Endothelial cell of umbilical vein (primary cell): Measurements from ENCODE around the gene PSMC1. TPM values are rescaled to one million over a fixed set of nuclear protein-coding genes. Genes with fewer than 3 reads are reported as not detected.
A peak's percentile ranks its signal among the peaks of the same experiment; 100 is the strongest.

Experiments used
- BruUV-seq: library from RNA; stranded (reverse); fragments of 400-500 nt; replicated peaks from 2 replicates; lab custom pipeline; 2021; lab: Mats Ljungman, UMichigan
- CTCF ChIA-PET: fragments of 300-600, 350-600 bp; sonication (Branson Sonifier 250); formaldehyde crosslinking; loops from one replicate; lab custom pipeline; 2021; ENCODE audit warnings: antibody characterized with exemption, inconsistent platforms; lab: Charles Lee
- POLR2A ChIA-PET: fragments of 300-600, 350-600 bp; sonication (Branson Sonifier 250); formaldehyde crosslinking; loops from one replicate; lab custom pipeline; 2021; ENCODE audit warnings: antibody characterized with exemption, inconsistent platforms; lab: Charles Lee
- DNase-seq: peaks from one replicate; pipeline ENCODE4 v3.0.0-alpha.2; 2011; ENCODE audit warnings: low read depth, low spot score
- FAIRE-seq: peaks from 2 replicates; lab custom pipeline; 2011; peaks lifted over from hg19 to GRCh38; lab: Jason Lieb, UNC
- H2AFZ ChIP-seq: 2 replicates; pipeline ENCODE4 v1.6.0; 2012; ENCODE audit warnings: low read depth, low read length, control low read depth, inconsistent platforms
- H3K27ac ChIP-seq: 2 replicates; pipeline ENCODE4 v1.5.1; 2011; ENCODE audit warnings: low read depth, mild to moderate bottlenecking, control low read depth, low read length, moderate library complexity; ENCODE audit not compliant: insufficient read depth
- H3K27me3 ChIP-seq, 2 experiments: 2 replicates each; pipeline versions ENCODE4 v1.6.0 to v1.6.1; 2011; ENCODE audit warnings: low read length in 2 of 2, mixed read lengths in 1 of 2; ENCODE audit not compliant: control insufficient read depth in 2 of 2, insufficient read depth in 2 of 2
- H3K36me3 ChIP-seq, 2 experiments: 2 replicates in 1 of 2; 3 replicates in 1 of 2; pipeline ENCODE4 v1.5.1; 2011; ENCODE audit warnings: low read length in 2 of 2, mild to moderate bottlenecking in 1 of 2, moderate library complexity in 1 of 2; ENCODE audit not compliant: control insufficient read depth in 2 of 2, insufficient read depth in 2 of 2; ENCODE audit errors: extremely low read depth in 1 of 2
- H3K4me1 ChIP-seq: 3 replicates; pipeline ENCODE4 v1.5.1; 2011; ENCODE audit warnings: mild to moderate bottlenecking, low read length; ENCODE audit not compliant: control insufficient read depth, insufficient read depth; ENCODE audit errors: extremely low read depth
- H3K4me2 ChIP-seq: 2 replicates; pipeline ENCODE4 v1.6.1; 2011; ENCODE audit warnings: low read length, control low read depth, mixed read lengths; ENCODE audit not compliant: insufficient read depth
- H3K4me3 ChIP-seq, 3 experiments: fragments of 200-600 bp in 1 of 3; sonication (generic), shearing (Covaris generic) in 1 of 3; replicated peaks in 1 of 3; 2 replicates each; pipeline ENCODE4 v1.5.1; 2011 to 2016; ENCODE audit warnings: control low read depth in 3 of 3, low read length in 3 of 3, mild to moderate bottlenecking in 2 of 3, inconsistent platforms in 1 of 3, low read depth in 1 of 3, moderate library complexity in 1 of 3; ENCODE audit not compliant: insufficient read depth in 1 of 3
- H3K79me2 ChIP-seq: 2 replicates; pipeline ENCODE4 v1.6.0; 2012; ENCODE audit warnings: low read length, inconsistent platforms; ENCODE audit not compliant: control insufficient read depth, insufficient read depth
- H3K9ac ChIP-seq: replicated peaks from 2 replicates; pipeline ENCODE3; 2011; ENCODE audit warnings: low read length, control low read depth; ENCODE audit not compliant: insufficient read depth; ENCODE audit errors: extremely low read depth
- H3K9me1 ChIP-seq: replicated peaks from 3 replicates; pipeline ENCODE4 v1.6.0; 2011; ENCODE audit warnings: mild to moderate bottlenecking, low read length; ENCODE audit not compliant: control insufficient read depth, insufficient read depth; ENCODE audit errors: extremely low read depth
- H3K9me3 ChIP-seq: replicated peaks from 2 replicates; pipeline ENCODE4 v1.5.1; 2012; ENCODE audit warnings: low read length, inconsistent platforms; ENCODE audit not compliant: control insufficient read depth, insufficient read depth
- H4K20me1 ChIP-seq: replicated peaks from 2 replicates; pipeline ENCODE3; 2011; ENCODE audit warnings: mild to moderate bottlenecking, low read length; ENCODE audit not compliant: control insufficient read depth, insufficient read depth; ENCODE audit errors: extremely low read depth
- GATA2 ChIP-seq: IDR thresholded peaks from 2 replicates; pipeline ENCODE4 v1.7.0; 2011; ENCODE audit warnings: low read depth, mild to moderate bottlenecking, moderate library complexity, mixed read lengths, low read length; ENCODE audit not compliant: insufficient read length, insufficient read depth
- MYC ChIP-seq: IDR thresholded peaks from one replicate; pipeline ENCODE4 v1.6.1; 2011; ENCODE audit warnings: mild to moderate bottlenecking, low read depth, low read length
- POLR2AphosphoS5 ChIP-seq: IDR thresholded peaks from 2 replicates; pipeline ENCODE4 v1.6.1; 2012; ENCODE audit warnings: low read depth, mild to moderate bottlenecking, control low read depth, low read length, moderate library complexity; ENCODE audit not compliant: insufficient read depth
- dilution Hi-C: fragments of 300-500 bp; cut with MboI; formaldehyde crosslinking; loops from one replicate; pipeline ENCODE4 v1.15.0; 2019; ENCODE audit warnings: low sequenced_read_pairs; ENCODE audit not compliant: extremely low pct_ligation_motif_present
- intact Hi-C: fragments of 100-400 bp; cut with micrococcal nuclease; formaldehyde crosslinking; loops from one replicate; pipeline ENCODE4 v1.10.0; 2022
- polyA plus RNA-seq, 4 experiments: library from polyadenylated mRNA; depleted of rRNA in 3 of 4; stranded (reverse) in 3 of 4; unstranded in 1 of 4; fragments of >200 nt; gene quantifications; 2 replicates each; pipeline versions ENCODE4 v1.2.1 to v1.2.3, GENCODE V29; 2011 to 2012; ENCODE audit warnings: missing spikeins in 1 of 4
- total RNA-seq: library from RNA; stranded (reverse); gene quantifications from 2 replicates; pipeline ENCODE4 v1.2.3, GENCODE V29; 2021
- TF ChIP-seq, protein P1 (sequence below), 2 donors: IDR thresholded peaks; 1 replicate in 1 of 2; 2 replicates in 1 of 2; pipeline ENCODE4 v1.5.1; 2011; ENCODE audit warnings: low read length in 2 of 2, mild to moderate bottlenecking in 2 of 2, moderate library complexity in 2 of 2, control low read depth in 1 of 2, inconsistent platforms in 1 of 2, low read depth in 1 of 2; ENCODE audit not compliant: insufficient read depth in 1 of 2; ENCODE audit errors: extremely low read depth in 1 of 2

The PSMC1 gene
- total and polyA plus RNA-seq, 2 donors (not counting 3 experiments of a cell fraction or from before 2014, with no cell fraction given), result 77.4 to 129 TPM

DNA sequence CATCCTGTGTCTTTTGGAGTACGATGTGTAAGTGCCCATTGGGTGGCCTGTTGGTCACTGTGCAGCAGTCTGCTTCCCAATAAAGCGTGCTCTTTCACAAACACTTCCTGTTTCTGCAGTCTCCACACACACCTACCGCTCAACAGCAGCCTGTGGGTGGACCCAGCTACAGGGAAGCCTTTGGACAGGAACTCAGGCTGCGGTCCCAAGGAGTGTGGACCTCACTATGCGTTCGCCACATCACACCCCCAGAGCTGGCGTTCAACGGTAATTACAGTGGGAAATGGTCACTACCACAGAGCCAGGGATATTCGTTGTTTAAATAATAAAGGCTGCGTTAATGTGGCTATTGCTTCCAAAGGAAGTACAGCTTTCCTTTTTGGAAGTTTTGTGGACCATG is 16.2 kb downstream of the PSMC1 start:
- Histone ChIP-seq H3K27me3 (no peaks in the 10 kb centered on the region), H3K79me2 (peaks cover 2% of the 10 kb centered on the region), H3K27ac (no peak overlapping the region), H3K9me3 (no peaks in the 10 kb centered on the region), H2AFZ (no peak overlapping the region), H3K9ac (no peak overlapping the region), H3K36me3 (peaks cover 22 to 28% of the 10 kb centered on the region in 2 experiments), H3K4me1 (peaks cover 34% of the 10 kb centered on the region), H3K4me3 (no peak overlapping the region), H3K4me2 (no peak overlapping the region), H4K20me1 (no peaks in the 10 kb centered on the region), H3K9me1 (no peaks in the 10 kb centered on the region)
- no TSS peak for BruUV-seq
- dilution Hi-C loops (no loop called here), intact Hi-C loops (no loop called here)
- peak; percentile 31 for DNase-seq
- ChIA-PET CTCF (interaction anchor here (1.4 kb wide), 1 partner anchor 486 kb away, joined by 3 read pairs; no protein-coding TSS in a partner anchor), POLR2A (no interaction called here)
- peak; percentile 18 for FAIRE-seq
- no peak for TF ChIP-seq GATA2
- TF ChIP-seq, protein P1, sequence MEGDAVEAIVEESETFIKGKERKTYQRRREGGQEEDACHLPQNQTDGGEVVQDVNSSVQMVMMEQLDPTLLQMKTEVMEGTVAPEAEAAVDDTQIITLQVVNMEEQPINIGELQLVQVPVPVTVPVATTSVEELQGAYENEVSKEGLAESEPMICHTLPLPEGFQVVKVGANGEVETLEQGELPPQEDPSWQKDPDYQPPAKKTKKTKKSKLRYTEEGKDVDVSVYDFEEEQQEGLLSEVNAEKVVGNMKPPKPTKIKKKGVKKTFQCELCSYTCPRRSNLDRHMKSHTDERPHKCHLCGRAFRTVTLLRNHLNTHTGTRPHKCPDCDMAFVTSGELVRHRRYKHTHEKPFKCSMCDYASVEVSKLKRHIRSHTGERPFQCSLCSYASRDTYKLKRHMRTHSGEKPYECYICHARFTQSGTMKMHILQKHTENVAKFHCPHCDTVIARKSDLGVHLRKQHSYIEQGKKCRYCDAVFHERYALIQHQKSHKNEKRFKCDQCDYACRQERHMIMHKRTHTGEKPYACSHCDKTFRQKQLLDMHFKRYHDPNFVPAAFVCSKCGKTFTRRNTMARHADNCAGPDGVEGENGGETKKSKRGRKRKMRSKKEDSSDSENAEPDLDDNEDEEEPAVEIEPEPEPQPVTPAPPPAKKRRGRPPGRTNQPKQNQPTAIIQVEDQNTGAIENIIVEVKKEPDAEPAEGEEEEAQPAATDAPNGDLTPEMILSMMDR (IDR thresholded peaks at IDR 0.05; ENCODE audit: extremely low read depth in 1 of 2, insufficient read depth in 1 of 2, low read depth in 1 of 2, low read length in 2 of 2), result no peak
- no peak for TF ChIP-seq MYC

DNA sequence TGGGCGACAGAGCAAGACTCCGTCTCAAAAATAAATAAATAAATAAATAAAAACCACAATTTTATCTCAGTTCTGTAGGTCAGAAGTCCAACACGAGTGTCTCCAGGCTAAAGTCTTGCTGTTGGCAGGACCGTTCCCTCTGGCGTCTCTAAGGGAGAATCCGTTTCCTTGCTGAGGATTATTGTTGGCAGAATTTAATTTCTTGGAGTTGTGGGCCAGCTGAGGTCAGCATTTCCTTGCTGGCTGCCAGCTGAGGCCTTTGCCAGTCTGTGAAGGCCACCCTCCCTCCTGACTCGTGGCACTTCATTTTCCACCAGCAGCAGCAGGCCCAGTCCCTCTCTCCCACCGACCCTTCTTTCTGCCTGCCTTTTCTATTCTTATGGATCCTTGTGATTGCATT is 17.2 kb downstream of the PSMC1 start:
- Histone ChIP-seq H3K27me3 (no peaks in the 10 kb centered on the region), H3K4me1 (peaks cover 34% of the 10 kb centered on the region), H3K79me2 (peaks cover 2% of the 10 kb centered on the region), H2AFZ (no peak overlapping the region), H4K20me1 (no peaks in the 10 kb centered on the region), H3K9me1 (no peaks in the 10 kb centered on the region), H3K4me2 (no peak overlapping the region), H3K27ac (peak overlapping the region; percentile 87), H3K36me3 (peaks cover 21 to 29% of the 10 kb centered on the region in 2 experiments), H3K9ac (no peak overlapping the region), H3K9me3 (no peaks in the 10 kb centered on the region), H3K4me3 (no peak overlapping the region)
- intact Hi-C loops, result no loop called here
- FAIRE-seq, result peak; percentile 62
- ChIA-PET CTCF (interaction anchor here (1.2 to 1.4 kb wide), 2 partner anchors 15 to 485 kb away, joined by 3 read pairs; no protein-coding TSS in a partner anchor), POLR2A (no interaction called here)
- dilution Hi-C loops, result no loop called here
- no TSS peak for BruUV-seq
- TF ChIP-seq POLR2AphosphoS5, result peak; percentile 10
- no peak for TF ChIP-seq GATA2
- peak; percentile 66 for DNase-seq
